OCI-M2 (cell line): ENCODE results near the gene KIF4A.

Experiments used
- DNase-seq: peaks from one replicate; lab custom pipeline; 2025; ENCODE audit not compliant: unreplicated experiment; lab: John Stamatoyannopoulos, UW

The KIF4A gene

GRCh38 chrX:70437921-70438665 is 148.2 kb downstream of the KIF4A start:
- DNase-seq = no peak

- no peak for DNase-seq
Observed at GRCh38 chrX:70439016-70439415, 149.1 kb downstream of the KIF4A start.

- DNase-seq = no peak
Observed at GRCh38 chrX:70442224-70442623, 152.3 kb downstream of the KIF4A start.

GRCh38 chrX:70444326-70444945 is 154.5 kb downstream of the KIF4A start, which contains the start of gene DLG3:
Gene DLG3, plus strand, starts transcription at chrX:70444835. Its CDS starts 367 bp downstream, at chrX:70445202.
- no peak for DNase-seq

- DNase-seq = no peak
Observed at GRCh38 chrX:70444946-70445656, 155.2 kb downstream of the KIF4A start.

GRCh38 chrX:70445951-70446350 is 156.0 kb downstream of the KIF4A start:
- DNase-seq = no peak

- no peak for DNase-seq
Observed at GRCh38 chrX:70446380-70447350, 156.8 kb downstream of the KIF4A start.

- DNase-seq = no peak
Observed at GRCh38 chrX:70449457-70449966, 159.6 kb downstream of the KIF4A start.

GRCh38 chrX:70452143-70452733 is 162.3 kb downstream of the KIF4A start:
- DNase-seq = no peak

- DNase-seq = no peak
Observed at GRCh38 chrX:70453024-70453618, 163.2 kb downstream of the KIF4A start.

GRCh38 chrX:70454441-70455365 is 164.8 kb downstream of the KIF4A start:
- DNase-seq = no peak

- DNase-seq = no peak
Observed at GRCh38 chrX:70455366-70456202, 165.7 kb downstream of the KIF4A start.

GRCh38 chrX:70456256-70456655 is 166.4 kb downstream of the KIF4A start:
- no peak for DNase-seq

- no peak for DNase-seq
Observed at GRCh38 chrX:70461026-70461425, 171.1 kb downstream of the KIF4A start.

GRCh38 chrX:70464051-70464450 is 174.1 kb downstream of the KIF4A start:
- DNase-seq = no peak

- no peak for DNase-seq
Observed at GRCh38 chrX:70466968-70467367, 177.1 kb downstream of the KIF4A start.

GRCh38 chrX:70468709-70469108 is 178.8 kb downstream of the KIF4A start:
- DNase-seq = no peak
